HG02763 (cell line): Measurements from ENCODE around the gene GLT8D2.
A peak's percentile ranks its signal among the peaks of the same experiment; 100 is the strongest.

Source experiments
- ATAC-seq: cut with Tn5 transposase; IDR thresholded peaks from one replicate; pipeline ENCODE4 v1.9.1; 2021; ENCODE audit warnings: mild to moderate bottlenecking, moderate library complexity; ENCODE audit not compliant: unreplicated experiment

Gene GLT8D2, protein sequence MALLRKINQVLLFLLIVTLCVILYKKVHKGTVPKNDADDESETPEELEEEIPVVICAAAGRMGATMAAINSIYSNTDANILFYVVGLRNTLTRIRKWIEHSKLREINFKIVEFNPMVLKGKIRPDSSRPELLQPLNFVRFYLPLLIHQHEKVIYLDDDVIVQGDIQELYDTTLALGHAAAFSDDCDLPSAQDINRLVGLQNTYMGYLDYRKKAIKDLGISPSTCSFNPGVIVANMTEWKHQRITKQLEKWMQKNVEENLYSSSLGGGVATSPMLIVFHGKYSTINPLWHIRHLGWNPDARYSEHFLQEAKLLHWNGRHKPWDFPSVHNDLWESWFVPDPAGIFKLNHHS

DNA sequence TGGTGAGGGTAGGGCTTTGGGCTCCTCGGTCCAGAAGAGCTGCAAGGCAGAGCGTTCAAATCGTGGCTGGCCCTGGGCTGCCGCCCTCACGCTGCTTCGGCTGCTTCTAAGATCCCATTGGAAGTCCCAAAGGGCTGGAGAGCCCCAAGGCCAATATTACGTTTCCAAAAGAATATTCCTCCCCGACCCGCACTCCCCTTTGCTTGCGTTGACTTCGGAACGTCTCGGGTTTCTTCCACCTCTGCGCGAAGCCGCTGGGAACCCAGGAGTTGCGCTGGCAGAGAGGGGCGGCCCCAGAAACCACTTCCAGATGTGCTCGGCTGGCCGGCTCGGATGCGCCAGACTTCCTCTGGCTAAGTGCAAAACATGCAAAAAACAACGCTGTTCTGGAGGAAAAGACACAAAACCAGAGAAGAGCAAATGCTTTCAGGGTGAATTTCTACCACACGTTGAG is at the start of gene GLT8D2:
GLT8D2 (minus strand) TSS at position 285 of the 454 bp plus-strand sequence. CDS start 30,539 bp downstream, outside the sequence.
- ATAC-seq, result no peak

DNA sequence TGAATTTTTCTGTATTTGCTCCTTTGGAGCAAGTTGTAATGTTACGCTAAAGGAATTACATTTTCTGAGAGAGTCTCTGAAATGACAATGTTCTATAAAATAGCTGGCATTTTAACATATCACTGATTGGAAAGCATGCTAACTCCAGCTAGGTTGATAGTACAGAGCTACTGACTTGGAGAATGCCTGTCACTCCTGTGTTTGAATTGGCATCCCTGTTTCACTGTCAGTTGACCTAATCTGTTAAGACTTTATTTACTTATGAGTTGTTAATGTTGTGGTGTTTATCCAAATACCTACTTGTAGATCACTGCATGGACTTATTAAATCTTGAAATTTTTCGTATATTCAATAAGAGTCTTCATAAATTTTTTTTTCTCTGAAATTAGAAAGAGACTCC is 48.0 kb upstream of the GLT8D2 start:
- no peak for ATAC-seq

DNA sequence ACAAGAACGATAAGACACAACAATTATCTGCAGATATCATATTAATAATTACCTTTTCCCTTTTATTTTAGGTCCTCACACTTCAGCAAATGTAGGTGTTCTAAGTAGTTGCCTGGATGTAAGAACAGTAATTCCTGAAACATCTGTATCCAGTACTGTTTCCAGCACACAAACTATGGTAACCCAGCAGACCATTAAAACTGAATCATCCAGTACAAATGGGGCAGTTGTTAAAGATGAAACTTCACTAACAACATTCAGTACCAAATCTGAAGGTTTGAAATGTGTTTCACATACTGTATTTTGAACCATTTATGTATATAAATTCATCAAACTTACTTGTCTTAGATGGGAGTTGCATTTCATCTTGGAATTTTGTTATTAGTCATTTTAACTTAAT is 45.3 kb upstream of the GLT8D2 start:
- no peak for ATAC-seq

DNA sequence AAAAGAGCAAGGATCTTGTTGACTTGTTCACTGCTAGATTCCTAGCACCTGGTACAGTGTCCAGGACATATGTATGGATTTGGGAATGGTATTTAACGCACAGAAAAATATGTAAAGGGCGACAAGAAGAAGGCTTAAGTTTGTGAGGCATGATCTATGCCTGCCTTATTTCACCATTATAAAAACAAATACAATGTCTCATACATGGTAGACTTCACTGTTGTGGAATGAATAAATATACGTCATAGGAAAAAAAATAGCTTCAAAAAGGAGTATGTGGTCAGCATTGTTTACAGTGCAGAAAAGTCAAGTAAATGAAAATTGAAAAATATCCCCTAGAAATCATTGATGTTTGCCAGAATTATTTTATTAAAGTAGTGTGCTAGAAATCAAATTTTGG is 44.3 kb upstream of the GLT8D2 start:
- ATAC-seq, result no peak

DNA sequence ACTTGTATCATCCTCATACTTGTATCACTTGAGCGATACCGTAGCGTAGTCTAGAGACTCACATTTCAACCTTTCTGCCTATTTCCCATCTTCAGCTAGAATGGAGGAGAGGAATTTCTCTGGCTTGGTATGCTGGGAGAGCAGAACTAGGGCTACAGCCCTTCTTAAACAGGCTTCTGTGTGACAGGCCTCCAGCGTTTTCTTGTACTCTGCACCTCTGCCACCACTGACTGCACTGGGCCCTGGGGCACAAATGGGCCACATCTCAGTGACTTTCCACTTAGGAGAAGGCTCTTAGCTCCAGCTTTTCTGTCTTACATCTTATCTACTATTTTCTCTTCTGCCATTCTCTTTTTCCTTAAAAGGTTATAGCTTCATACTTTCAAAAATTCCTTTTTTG is 41.1 kb upstream of the GLT8D2 start:
- ATAC-seq, result no peak

DNA sequence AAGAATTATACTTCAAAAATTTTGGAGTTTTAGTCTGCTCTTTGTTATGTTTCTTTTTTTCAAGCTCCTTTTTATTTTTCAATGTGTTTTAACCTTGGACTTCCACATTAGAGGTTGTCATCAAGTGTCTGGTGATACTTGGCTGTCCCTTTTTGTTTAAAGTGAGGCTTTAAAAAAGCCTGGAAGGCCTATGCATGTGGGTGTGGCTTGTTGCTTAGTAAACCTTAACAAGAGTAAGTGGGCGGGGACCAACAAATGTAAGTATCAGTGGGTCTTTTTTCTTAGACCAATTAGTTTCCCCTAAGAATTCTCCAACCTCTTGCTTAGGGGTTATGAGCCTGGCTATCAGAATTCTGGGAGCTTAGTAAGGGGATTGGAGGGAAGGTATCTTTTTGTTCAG is 40.7 kb upstream of the GLT8D2 start:
- ATAC-seq, result no peak

DNA sequence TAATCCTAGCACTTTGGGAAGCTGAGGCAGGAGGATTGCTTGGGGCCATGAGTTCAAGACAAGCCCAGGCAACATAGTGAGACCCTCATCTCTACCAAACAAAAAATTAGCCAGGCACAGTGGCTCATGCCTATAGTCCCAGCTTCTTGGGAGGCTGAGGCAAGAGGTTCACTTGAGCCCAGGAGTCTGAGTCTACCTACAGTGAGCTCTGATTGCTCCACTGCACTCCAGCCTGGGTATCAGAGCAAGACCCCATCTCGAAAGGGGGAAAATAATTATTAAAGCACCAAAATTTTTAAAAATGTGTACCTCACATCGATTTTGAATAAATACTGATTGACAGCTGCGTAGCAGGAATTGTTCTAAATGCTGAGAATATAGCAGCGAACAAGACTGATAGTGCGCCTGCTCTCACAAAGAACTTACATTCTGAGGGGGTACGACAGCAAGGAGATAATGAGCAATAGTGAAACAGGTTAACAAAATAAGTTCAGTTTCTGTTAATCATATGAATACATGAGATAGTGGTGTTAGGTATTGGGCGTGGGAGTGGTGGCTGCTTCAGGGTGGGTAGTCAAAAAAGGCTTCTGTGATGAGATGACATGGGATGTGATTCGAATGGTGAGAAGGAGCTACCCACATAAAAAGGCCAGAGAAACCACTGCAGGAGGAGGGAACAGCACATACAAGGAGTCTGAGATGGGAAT is 33.9 kb upstream of the GLT8D2 start:
- no peak for ATAC-seq

DNA sequence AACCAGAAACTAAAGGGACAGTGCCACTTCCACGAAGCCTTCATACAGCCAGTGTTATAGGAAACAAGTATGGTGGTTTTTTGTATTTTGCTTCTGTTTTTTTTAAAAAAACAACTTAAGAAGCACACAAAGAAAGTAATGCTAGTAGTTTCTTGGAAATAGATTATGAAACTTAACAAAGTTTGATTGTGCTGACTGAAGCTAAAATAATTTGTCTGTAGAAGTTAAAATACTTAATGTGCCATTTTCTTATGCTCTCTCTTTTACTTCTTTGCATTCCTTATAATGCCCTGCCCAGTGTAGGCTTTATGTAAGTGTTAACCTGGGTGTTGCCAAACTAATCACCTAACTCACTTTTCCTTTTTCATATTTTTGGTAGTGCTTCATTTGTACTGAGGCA is 30.8 kb upstream of the GLT8D2 start:
- no peak for ATAC-seq

DNA sequence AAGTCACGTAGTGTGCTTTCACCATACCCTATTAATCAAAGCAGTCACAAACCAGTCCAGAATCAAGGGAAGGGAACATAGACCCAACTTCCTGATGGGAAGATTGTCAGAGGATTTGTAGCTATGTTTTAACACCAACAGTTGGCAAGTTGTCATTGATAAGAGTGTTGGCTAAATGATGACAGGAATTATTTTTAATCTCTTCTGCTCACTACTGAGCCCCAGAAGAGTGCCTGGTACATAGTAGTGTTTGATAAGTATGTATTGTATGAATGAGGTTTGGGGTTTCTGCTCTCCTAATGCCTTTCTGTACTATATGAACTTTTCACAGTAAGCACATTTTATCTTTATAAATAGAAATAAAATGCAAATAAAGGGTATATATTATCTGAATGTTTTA is 29.0 kb upstream of the GLT8D2 start:
- no peak for ATAC-seq

DNA sequence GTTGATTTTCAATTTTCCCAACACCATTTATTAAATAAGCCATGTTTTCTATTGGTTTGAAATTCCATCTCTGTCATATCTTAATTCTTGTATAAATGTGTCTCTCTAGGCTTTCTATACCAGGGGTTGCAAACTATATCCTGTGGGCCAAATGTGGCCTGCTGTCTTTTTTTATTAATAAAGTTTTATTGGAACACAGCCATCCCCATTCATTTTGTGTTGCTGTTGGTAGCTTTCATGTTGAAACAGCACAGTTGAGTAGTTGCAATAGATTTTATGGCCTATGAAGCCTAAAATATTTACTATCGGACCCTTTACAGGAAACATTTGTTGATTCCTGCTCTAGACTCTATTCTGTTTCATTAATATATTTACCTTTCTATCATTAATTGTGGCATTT is 23.7 kb upstream of the GLT8D2 start:
- no peak for ATAC-seq

DNA sequence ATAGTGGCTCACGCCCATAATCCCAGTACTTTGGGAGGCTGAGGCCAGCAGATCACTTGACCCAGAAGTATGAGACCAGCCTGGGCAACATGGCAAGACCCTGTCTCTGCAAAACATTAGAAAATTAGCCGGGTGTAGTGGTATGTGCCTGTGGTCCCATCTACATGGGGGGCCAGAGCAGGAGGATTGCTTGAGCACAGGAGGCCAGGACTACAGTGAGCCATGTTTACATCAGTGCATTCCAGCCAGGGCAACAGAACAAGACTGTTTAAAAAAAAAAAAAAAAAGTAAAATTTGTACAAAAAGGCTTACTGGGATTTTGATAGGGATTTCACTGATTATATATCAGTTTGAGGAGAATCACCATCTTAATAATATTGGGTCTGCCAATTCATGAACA is 22.1 kb upstream of the GLT8D2 start:
- ATAC-seq, result no peak

DNA sequence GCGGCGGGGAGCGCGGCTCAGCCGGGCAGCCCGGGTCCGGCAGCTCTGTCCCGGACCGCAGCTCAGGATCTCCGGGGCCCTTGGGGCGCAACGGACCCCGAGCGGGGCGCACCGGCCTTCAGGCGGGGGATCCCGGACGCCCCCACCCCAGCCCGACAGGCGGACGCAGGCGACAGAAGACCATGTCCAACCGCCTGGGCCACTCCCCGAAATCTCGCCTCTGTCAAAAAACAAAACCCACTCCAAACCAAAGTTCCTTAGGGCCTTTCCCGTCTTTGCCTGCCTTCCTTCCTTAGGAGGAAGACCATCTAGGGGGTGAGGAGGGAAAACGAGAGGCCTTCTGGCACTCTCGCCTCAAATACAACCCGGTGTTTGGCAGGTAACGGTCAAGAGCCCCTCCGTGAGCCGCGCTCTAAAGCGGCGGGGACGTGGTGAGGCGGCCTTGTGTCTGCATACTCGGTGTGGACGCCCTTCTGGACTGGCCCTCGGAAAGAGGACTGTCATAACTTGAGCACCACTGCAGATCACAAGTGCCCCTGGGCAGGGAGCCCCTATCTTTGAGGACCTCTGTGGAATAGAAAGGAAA is 14.9 kb upstream of the GLT8D2 start:
- peak; percentile 15 for ATAC-seq

DNA sequence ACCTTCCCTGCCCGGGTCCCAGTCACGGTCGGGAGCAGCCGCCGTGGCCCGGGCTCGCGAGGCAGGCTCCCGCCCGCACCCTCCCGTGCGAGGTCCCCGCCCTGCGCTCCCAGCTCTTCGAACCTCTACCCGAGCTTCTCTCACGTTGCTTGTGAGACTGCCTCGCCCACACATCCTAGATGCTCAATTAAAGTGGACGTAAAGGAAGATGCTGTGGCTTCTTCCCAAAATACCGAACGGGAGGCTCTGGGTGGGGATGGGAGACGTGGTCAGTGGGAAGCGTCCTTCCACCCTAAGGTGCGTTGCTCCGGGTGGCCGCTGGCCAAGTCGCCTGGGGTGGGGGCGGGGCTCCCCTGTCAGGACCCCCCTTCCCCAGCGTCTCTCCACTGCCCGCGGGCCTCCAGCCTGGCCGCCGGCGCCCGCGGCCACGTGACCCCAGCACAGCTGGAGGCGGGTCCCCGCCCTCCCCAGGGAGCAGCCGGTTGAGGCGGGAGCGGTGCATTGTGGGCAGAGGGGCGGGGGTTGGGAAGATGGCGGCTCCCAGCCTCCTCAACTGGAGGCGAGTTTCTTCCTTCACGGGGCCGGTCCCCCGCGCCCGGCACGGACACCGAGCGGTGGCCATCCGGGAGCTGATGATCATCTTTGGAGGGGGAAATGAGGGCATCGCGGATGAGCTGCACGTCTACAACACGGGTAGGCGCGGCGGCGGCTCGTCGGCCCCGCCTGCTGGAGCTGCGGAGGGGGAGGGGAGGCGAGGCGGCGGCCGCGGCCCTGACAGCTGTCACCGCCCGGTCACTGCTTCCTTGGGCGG is 14.2 kb upstream of the GLT8D2 start, which contains the start of gene HCFC2:
HCFC2 (plus strand) TSS at position 501 of the 811 bp plus-strand sequence; CDS start at position 531, 30 bp downstream.
- peak; percentile 85 for ATAC-seq

DNA sequence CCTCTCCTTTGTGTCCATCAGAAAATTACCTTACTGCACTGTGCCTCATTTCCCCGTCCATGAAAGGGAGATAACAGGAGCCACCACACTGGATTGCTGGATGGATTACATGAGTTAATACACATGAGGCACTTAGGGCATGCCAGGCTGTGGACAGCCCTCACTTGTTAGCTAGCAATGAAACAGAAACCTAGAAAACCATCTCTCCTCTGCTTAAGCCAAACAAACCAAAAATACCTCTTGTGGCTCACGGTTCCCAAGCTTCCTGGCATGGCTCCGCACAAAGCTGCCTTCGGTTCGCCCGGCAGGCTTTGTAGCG is 13.7 kb upstream of the GLT8D2 start:
- peak; percentile 35 for ATAC-seq

DNA sequence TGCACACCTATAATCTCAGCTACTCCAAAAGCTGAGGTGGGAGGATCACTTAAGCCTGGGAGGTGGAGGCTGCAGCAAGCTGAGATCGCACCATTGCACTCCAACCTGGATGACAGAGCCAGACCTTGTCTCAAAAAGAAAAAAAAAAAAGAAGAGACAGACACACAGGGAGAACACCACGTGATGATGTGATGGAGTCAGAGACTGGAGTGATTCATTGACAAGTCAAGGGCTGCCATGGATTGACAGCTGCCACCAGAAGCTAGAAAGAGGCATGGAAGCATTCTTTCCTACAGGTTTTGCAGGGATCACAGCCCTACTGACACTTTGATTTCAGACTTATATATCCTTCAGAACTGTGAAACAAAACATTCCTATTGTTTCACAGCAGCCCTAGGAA is 10.8 kb upstream of the GLT8D2 start:
- ATAC-seq, result no peak

DNA sequence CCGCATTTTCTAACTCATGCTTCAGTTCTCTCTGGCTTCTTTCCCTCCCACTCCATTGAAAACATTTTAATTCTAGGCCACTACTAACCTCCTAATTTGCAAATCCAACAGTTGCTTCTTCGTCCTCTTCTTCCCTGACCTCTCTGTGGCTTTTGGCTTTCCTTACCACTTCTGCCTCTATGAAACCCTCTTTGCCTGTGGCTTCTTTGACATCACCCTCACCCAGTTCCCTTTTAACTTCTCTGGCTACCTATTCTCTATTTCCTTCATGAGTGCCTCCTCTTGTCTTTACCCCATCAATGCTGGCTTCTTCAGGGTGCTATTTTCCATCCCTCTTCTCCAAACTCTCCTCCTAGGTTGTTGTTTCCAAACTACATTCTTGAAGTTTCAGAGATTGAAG is 10.0 kb upstream of the GLT8D2 start:
- ATAC-seq, result no peak

DNA sequence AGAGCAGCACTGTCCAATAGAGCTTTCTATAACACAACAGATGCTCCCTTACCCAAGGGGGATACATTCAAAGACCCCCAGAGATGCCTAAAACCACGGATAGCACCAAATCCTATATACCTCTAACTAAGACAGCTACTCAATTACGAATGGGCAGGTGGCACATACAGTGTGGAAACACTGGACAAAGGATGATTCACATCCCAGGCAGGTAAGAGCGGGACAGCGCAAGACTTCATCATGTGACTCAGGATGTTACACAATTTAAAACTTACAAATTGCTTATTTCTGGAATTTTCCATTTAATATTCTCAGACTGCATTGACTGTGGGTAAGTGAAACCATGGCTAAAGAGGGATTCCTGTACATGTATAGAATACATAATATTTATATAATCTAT is 8.8 kb upstream of the GLT8D2 start:
- ATAC-seq, result no peak

DNA sequence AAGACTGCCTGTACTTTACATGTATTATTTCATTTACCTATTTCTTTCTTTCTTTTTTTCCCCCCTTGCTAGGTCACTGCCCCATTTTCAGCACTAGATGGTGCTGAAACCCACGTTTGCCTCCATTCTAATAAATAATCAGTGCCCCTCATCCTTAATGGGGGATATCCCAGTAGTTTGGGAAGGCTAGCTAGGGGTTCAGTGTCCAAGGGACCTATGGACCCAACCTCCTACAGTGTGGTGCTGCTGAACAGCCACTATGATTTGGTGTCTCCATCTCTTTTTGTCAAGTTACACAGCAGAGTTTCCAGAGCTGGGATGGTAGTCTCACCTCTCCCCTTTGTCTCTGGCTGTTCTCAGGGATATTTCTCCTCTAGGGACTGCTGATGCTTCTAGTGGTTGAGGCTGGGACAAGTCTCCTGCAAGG is 7.8 kb upstream of the GLT8D2 start:
- no peak for ATAC-seq

DNA sequence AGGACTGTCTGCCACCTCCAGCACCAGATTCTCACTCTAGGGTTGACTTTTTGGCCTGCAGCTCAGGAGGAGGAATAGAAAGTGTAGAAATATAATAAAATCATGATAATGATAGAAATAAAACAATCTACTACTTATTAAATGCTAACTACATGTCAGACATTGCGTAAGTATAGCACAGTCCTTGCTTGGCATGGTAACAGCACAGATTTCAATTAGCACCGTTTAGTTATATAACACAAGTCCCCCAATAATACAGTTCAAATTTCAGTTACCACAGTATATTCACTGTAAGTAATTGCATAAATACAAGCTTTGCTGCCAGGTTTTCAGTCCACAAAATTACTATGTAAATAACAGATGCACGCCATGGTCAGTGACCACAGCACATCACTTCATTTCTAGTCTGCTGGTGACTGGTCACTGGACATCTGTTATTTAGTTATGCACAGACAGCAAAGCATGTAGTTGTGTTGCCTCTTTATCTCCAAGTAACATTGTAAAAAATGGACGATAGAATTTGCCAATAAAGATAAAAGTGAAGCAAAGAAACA is 6.5 kb upstream of the GLT8D2 start:
- no peak for ATAC-seq

DNA sequence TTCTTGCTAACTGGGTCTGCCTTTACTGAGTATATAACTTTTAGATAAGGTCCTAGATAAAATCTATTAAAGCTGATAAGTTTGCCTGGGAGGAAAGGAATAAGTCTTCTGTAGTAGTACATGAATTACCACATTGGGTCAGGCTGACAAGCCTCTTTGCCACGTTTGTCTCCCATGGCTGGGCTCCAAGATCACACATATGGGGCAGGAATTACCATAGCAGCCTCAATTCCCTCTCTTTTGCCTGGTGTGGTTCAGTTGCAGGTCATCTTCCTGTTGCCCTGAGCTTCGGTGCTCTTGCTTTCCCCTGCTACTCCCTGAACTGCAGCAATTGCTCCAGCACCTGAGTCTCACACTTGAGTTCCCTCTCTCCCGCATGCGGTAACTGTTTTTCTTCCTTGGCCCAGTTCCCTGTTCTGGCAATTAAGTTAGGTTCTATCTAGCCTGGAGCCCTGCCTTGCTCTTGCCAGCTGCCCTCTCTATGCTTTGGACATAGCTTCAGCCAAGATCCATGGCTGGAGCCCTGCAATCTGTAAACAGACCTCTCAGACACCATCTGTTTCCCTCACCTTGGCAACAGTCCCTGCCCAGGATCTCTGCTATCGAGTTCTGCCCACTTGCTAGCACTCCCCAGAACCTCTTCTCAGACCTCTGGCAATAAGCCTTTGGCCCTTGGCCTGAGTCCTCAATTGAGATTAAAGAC is 5.8 kb upstream of the GLT8D2 start:
- ATAC-seq, result no peak
